ENCODE results near the gene AZU1.

DNA sequence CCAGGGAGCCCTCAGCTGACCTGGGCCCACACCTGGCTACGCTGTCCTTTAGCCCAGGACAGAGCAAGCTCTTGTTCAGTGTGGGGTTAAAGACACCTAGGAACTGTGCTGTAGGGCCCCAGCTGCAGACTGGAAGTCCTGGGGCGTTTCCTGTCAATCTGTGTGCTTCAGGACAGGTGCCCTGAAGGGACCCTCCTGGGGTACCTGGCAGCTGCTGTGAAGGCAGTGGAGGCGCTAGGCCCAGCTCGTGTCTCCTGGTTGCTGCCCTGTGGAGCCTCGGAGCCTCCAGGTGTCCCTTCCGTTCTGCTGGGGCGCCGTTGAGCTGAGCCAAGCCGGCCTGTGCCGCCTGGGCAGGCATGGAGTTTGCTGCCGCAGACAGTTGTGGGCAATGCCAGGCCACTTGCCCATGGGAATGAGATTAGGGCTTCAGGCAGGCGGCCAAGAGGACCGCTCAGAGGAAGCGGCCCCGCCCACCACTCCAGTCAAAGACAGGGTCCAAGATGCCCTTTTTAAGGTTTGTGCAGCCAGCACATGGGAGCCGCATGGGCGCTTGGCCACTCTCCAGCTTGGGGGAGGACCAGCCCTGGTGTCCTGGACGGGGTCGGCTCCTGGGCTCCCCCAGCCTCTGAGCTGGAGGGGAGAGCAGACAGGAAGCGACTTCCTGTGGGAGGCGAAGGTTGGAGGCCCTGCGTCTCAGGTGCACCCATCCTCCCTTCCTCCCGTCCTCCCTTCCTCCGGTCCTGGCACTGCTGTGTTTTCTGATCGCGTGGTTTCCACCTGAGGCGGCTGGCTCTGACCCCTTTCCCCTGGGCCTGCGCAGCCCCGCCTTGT lies 26.4 kb upstream of the AZU1 start:
- TF ChIP-seq, protein P1, sequence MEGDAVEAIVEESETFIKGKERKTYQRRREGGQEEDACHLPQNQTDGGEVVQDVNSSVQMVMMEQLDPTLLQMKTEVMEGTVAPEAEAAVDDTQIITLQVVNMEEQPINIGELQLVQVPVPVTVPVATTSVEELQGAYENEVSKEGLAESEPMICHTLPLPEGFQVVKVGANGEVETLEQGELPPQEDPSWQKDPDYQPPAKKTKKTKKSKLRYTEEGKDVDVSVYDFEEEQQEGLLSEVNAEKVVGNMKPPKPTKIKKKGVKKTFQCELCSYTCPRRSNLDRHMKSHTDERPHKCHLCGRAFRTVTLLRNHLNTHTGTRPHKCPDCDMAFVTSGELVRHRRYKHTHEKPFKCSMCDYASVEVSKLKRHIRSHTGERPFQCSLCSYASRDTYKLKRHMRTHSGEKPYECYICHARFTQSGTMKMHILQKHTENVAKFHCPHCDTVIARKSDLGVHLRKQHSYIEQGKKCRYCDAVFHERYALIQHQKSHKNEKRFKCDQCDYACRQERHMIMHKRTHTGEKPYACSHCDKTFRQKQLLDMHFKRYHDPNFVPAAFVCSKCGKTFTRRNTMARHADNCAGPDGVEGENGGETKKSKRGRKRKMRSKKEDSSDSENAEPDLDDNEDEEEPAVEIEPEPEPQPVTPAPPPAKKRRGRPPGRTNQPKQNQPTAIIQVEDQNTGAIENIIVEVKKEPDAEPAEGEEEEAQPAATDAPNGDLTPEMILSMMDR (IDR thresholded peaks at IDR 0.05 in 4 of 5, conservative IDR thresholded peaks at IDR 0.05 in 1 of 5) = no peak
- no peak for TF ChIP-seq POLR2A (IDR thresholded peaks at IDR 0.05)

Measured in gastrocnemius medialis (tissue), 4 donors.